GM23248 (cell line): Measurements from ENCODE around the gene MCF2L.

Experiments
- EZH2 ChIP-seq: fragments of 200-600 bp; sonication (generic); IDR thresholded peaks from 2 replicates; pipeline ENCODE4 v1.6.1; 2018; ENCODE audit warnings: antibody characterized with exemption, mild to moderate bottlenecking; ENCODE audit not compliant: insufficient read depth, poor library complexity, severe bottlenecking
- EZH2phosphoT487 ChIP-seq: fragments of 200-600 bp; sonication (generic); IDR thresholded peaks from 2 replicates; pipeline ENCODE4 v1.6.1; 2018; ENCODE audit warnings: antibody characterized with exemption, moderate library complexity, mild to moderate bottlenecking, low read depth; ENCODE audit not compliant: insufficient read depth

DNA sequence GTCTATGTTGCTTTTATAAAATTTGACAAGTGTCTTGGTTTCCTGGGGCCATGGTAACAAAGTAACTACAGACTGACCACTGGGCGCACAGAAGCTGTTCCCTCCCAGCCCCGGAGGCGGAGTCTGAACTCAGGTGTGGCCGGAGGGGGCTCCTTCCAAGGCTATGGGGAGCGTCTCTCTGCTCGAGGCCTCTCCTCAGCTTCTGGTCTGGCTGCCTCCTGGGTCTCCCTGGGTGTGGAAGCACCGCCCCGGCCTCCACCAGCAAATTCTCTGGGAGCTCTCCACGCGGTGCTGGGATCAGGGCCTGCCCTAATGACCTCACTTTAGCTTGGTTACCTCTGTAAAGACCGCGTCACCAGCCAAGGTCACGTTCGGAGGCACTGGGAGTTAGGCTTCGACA lies 90.9 kb downstream of the MCF2L start:
- no peak for TF ChIP-seq EZH2
- TF ChIP-seq EZH2phosphoT487, result no peak
